Erythroblast (primary cell): Measurements from ENCODE around the gene ASAH2.

ENCODE experiments used
- GATA1 ChIP-seq: IDR thresholded peaks from 2 replicates; pipeline ENCODE4 v1.6.1; 2011; ENCODE audit warnings: low read depth, mild to moderate bottlenecking, control low read depth, low read length, moderate library complexity
- POLR2A ChIP-seq: IDR thresholded peaks from 2 replicates; pipeline ENCODE4 v1.6.1; 2011; ENCODE audit warnings: mild to moderate bottlenecking, low read length

DNA sequence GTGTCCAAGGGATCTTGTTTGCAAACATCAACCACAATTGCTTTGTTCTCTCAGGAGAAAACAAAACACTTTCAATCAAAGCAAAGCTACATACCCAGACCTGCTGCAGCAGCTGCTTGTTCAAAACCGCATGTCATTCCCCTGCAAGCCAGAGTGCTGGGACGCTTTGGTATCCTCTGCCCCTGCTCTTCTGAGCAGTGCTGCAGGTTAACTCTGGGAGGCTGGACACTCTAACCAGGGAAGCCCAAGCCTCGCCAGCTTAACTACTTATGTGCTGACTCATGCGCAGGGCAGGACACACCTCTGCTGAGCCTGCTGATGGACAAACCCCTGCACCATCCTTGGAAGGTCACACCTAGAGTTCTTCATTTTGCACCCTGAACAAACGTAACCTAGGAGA lies 28.2 kb upstream of the ASAH2 start:
- TF ChIP-seq POLR2A, result no peak
- no peak for TF ChIP-seq GATA1
